ENCODE results near the gene ARHGAP28. TPM values are rescaled to one million over a fixed set of nuclear protein-coding genes. Genes with fewer than 3 reads are reported as not detected.
A peak's percentile ranks its signal among the peaks of the same experiment; 100 is the strongest.

ARHGAP28 gene
- total RNA-seq, 1 experiment from 2014 or later = 9.2 TPM

DNA sequence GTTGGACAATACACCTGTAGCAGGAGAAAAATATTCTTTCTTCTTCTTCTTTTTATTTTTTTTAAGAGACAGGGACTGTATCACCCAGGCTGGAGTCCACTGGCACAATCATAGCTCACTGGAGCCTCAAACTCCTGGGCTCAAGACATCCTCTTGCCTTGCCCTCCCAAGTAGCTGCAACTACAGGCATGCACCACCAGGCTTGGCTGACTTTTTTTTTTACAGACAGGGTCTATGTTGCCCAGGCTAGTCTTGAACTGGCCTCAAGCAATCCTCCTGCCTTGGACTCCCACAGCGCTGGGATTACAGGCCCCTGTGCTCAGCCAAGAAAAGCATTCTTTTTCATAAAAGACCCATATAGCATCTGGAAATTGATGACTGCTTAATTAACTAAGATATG is 17.1 kb upstream of the ARHGAP28 start:
- Mint-ChIP-seq H3K36me3 (ENCODE audit: insufficient read depth in 1 of 3, low read depth in 3 of 3) (no peaks in the 10 kb centered on the region; a peak in 1 of 7 replicates), H3K4me1 (peaks cover 12 to 18% of the 10 kb centered on the region in 2 experiments), H3K27ac (no peak overlapping the region), H3K9me3 (no peaks in the 10 kb centered on the region), H3K27me3 (ENCODE audit: low read depth) (no peaks in the 10 kb centered on the region), H3K4me3 (no peak overlapping the region)
- no peak overlapping the region for H3K9ac ChIP-seq (ENCODE audit: extremely low read depth, insufficient read length, low read length)
- H3K14ac ChIP-seq (ENCODE audit: insufficient read depth, low read length) = no peak overlapping the region
- peak; percentile 38; the same call in 2 of the 3 replicates for TF ChIP-seq CTCF (conservative IDR thresholded peaks at IDR 0.05)
- H2AK5ac ChIP-seq (ENCODE audit: insufficient read length, low read length) = no peak overlapping the region
- no CpG with 5 or more reads among the region's 1 CpG for WGBS (ENCODE audit: extremely low coverage, insufficient read length, low lambda C conversion rate)
- H3K23ac ChIP-seq (ENCODE audit: insufficient read length, low read depth, low read length) = no peak overlapping the region
- no peak overlapping the region for H3K56ac ChIP-seq (ENCODE audit: insufficient read length, low read depth, low read length)
- no peaks in the 10 kb centered on the region for H3K79me1 ChIP-seq (ENCODE audit: insufficient read depth, low read depth, low read length, poor library complexity, severe bottlenecking)
- no peaks in the 10 kb centered on the region for H4K20me1 ChIP-seq (ENCODE audit: control insufficient read depth, insufficient read depth, insufficient read length)
- no peak overlapping the region for H2BK5ac ChIP-seq (ENCODE audit: insufficient read length, low read length)
- no peak overlapping the region for H2BK120ac ChIP-seq (ENCODE audit: low read depth, low read length, poor library complexity, severe bottlenecking)
- H3K79me2 ChIP-seq (ENCODE audit: insufficient read depth, low read length) = no peaks in the 10 kb centered on the region
- no peak overlapping the region for H3K4ac ChIP-seq (ENCODE audit: low read depth, low read length)
- peaks cover 8% of the 10 kb centered on the region; the same call in 1 of the 2 replicates for H3K4me1 ChIP-seq (ENCODE audit: insufficient read depth, low read length)
- H2BK15ac ChIP-seq (ENCODE audit: low read depth, low read length) = no peak overlapping the region
- no peak overlapping the region for H4K91ac ChIP-seq (ENCODE audit: insufficient read length, low read depth, low read length)
- H2AFZ ChIP-seq (ENCODE audit: low read length) = no peak overlapping the region
- no peak overlapping the region for H2BK20ac ChIP-seq (ENCODE audit: low read depth, low read length, poor library complexity, severe bottlenecking)
- no peaks in the 10 kb centered on the region for H3K23me2 ChIP-seq (ENCODE audit: insufficient read length, low read depth, low read length, poor library complexity, severe bottlenecking)
- no peaks in the 10 kb centered on the region for H3K9me3 ChIP-seq (ENCODE audit: control insufficient read depth, low read depth, low read length)
- H3K27me3 ChIP-seq (ENCODE audit: insufficient read depth, low read length) = no peaks in the 10 kb centered on the region
- H3K18ac ChIP-seq (ENCODE audit: insufficient read length, low read depth, low read length) = no peak overlapping the region
- no peak overlapping the region for H4K8ac ChIP-seq (replicated peaks; ENCODE audit: insufficient read length, low read depth, low read length)
- H3K4me2 ChIP-seq (ENCODE audit: insufficient read depth, insufficient read length, low read length) = no peak overlapping the region
- no peak overlapping the region for H4K5ac ChIP-seq (ENCODE audit: insufficient read length, low read depth, low read length)
- H3T11ph ChIP-seq (ENCODE audit: low read length) = no peak overlapping the region
- H2BK12ac ChIP-seq (ENCODE audit: insufficient read length, low read depth, low read length) = no peak overlapping the region
- H3K27ac ChIP-seq (ENCODE audit: insufficient read length, low read depth, low read length) = no peak overlapping the region
- DNase-seq = no peak
